ENCODE data around the gene GLTP.

GLTP gene

DNA sequence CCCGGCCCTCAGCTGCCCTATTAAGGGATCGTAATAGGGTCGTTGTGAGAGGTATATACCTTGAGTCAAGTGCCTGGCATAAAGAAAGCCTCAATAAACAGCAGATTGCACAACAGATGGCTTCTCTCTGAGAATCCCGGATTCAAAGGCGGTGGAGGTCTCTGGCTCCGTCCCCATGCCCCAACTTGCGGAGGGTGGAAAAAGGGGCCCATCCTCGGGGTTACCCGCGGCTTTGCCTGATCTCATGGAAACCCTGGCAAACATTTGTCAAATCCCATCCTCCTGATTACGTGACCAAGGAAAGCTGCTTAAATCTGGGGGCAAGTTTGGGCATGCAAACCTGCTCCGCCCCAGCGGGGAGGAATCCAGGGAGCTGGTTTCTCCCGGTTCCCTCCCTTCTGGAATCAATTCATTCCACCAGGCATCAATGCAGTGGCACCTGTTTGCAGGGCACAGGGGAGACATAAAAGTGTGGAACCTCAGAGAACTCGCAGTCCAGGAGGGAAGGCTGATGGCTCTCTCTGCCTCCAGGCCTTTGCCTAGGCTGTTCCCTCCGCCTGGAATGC lies 59.4 kb downstream of the GLTP start:
- DNase-seq (ENCODE audit: low spot score), result no peak

GRCh38 chr12:109818905-109819500 lies 61.3 kb downstream of the GLTP start:
- peak; percentile 91 for DNase-seq (ENCODE audit: low spot score)

- no peak for DNase-seq (ENCODE audit: low spot score)
Observed at GRCh38 chr12:109818253-109818652, 62.1 kb downstream of the GLTP start.

DNA sequence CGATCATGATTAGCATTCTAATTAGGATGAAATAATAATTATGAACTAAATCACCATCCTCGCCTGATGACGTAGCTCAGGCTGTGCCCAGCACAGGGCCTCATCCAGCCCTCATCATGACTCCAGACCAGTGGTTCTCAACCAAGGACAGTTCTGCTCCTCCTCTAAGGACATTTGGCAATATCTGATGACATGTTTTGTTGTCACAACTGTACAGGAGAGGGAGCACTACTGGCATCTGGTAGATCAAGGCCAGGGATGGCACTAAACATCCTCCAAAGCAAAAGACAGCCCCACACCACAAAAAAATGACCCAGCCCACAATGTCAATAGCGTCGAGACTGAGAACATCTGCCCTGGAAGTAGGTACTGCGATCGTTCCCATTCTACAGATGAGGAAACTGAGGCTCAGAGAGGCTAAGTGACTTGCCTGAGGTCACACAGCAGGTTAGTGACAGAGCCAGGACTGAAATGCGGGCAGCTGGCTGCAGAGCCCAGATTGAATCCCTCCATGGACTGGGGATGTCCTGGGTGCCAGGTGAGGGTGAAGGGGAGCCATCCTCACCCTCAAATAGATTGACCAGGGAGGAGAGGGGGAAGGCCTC lies 62.6 kb downstream of the GLTP start:
- no peak for DNase-seq (ENCODE audit: low spot score)

- DNase-seq (ENCODE audit: low spot score), result no peak
Observed at GRCh38 chr12:109816870-109817269, 63.5 kb downstream of the GLTP start.

DNA sequence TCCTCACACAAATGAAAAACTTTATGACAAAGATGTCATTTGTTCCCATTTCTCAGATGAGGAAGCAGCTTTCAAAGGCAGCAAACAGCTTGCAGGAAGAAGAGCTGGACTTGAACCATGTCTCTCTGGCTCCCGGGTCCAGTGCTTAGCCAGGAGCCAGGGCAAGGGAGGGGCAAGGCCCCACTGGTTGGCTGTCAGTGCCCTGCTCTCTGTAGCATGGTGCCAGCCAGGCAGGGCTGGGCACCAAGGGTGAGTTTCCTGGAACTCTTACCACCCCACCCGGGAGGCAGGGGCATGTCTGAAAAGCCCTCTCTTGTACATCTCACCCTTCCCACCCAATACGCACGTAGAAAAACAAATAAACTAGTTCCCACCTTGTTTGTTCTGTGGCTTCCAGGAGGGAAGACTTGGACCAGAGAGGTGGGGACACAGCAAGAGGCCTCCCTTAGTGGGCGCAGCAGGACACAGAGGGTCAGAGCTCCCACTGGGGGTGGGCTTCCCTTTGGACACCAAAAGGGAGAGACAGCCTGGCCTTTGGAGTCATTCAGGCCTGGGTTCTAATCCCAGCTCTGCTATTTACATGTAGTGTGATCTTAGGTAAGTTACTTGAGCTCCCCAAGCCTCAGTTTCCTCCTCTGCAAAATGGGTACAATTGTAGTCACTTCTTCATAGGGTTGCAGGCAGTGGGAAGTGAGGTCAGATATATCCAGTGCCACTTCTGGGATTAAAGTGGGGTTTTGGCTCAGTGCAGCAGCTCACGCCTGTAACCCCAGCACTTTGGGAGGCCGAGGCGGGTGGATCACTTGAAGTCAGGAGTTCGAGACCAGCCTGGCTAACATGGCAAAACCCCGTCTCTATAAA lies 64.4 kb downstream of the GLTP start:
- DNase-seq (ENCODE audit: low spot score), result no peak

- no peak for DNase-seq (ENCODE audit: low spot score)
Observed at GRCh38 chr12:109815225-109815624, 65.1 kb downstream of the GLTP start.

DNA sequence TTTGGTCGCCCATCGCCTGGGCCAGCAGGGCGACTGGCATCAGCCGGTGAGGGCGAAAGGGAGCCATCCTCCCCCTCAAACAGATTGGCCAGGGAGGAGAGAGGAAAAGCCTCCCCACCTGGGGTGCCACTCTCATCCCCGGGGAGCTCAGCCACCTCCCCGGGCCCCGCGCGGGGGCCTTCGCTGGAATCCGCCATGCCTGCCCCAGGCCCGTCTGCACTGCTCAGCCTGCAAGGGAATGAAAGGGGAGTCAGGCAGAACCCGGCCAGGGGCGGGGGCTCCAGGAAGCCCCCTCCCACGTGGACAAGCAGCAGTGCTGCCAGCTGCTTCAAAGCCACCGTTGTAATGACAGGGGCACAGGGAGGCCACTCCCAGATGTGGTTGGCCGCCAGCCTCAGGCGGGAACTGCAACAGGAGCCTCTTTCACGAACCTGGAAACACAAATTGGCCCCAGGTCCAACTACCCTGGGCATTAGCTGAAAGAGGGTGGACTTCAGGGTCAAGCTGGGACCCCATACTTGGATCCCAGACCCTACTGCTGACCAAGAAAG lies 65.7 kb downstream of the GLTP start:
- no peak for DNase-seq (ENCODE audit: low spot score)

DNA sequence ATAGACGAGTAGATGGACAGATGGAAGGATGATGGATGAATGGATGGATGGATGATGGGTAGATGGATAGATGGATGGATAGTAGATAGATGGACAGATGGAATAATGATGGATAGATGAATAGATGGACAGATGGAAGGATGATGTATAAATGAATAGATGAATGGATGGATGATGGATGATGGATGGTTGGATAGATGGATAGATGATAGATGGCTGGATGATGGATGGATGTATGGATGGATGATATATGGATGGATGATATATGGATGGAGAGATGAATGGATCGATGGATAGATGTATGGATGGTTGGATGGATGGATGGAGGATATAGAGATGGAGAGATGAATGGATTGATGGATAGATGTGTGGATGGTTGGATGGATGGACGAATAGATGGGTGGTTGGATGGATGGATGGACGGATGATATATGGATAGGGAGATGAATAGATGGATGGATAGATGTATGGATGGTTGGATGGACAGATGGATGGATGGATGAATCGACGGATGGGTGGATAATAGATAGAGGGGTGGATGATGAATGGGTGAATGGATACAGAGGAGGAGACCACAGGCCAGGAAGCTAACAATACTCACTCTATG lies 66.4 kb downstream of the GLTP start:
- DNase-seq (ENCODE audit: low spot score), result no peak

DNA sequence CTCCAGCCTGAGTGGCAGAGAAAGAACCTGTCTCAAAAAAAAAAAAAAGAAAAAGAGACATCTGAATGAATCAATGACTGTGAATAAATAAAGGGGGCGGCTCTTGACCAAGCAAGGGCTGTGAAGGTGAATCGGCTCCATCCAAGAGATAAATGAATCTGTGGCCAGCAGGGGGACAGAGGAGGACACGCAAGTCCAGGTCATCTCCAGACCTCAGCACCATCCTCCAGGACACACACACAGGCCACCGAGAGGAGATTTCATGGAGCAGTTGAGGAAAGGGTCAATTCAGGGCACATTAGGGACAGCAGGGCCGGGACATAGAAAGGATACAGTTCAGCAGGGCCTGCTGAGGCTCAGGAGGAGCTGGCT lies 68.7 kb downstream of the GLTP start:
- no peak for DNase-seq (ENCODE audit: low spot score)

DNA sequence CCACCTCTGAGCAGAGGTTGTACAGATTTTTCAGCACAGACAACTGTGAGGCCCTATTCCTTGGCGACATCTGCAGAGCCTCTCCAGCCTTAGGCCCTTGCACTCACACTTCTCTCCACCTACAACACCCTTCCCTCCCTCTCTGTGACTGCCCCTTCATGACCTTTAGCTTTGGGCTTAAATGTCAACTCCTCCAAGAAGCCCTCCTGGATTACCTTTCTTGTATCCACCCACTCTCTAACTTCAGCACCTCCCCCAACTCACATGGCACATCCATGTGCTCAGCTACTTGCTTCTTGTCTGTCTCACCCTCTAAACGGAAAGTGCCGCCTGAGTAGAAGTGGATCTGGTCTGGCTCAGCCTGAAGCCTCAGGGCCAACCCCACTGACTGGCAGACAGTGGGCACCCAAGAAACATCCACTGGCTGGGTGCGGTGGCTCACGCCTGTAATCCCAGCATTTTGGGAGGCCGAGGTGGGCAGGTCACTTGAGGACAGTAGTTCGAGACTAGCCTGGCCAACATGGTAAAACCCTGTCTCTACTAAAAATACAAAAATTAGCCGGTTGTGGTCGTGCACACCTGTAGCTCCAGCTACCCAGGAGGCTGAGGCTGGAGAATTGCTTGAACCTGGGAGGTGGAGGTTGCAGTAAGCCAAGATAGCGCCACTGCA lies 69.3 kb downstream of the GLTP start:
- DNase-seq (ENCODE audit: low spot score), result no peak

- DNase-seq (ENCODE audit: low spot score), result no peak
Observed at GRCh38 chr12:109808876-109809646, 71.3 kb downstream of the GLTP start.

DNA sequence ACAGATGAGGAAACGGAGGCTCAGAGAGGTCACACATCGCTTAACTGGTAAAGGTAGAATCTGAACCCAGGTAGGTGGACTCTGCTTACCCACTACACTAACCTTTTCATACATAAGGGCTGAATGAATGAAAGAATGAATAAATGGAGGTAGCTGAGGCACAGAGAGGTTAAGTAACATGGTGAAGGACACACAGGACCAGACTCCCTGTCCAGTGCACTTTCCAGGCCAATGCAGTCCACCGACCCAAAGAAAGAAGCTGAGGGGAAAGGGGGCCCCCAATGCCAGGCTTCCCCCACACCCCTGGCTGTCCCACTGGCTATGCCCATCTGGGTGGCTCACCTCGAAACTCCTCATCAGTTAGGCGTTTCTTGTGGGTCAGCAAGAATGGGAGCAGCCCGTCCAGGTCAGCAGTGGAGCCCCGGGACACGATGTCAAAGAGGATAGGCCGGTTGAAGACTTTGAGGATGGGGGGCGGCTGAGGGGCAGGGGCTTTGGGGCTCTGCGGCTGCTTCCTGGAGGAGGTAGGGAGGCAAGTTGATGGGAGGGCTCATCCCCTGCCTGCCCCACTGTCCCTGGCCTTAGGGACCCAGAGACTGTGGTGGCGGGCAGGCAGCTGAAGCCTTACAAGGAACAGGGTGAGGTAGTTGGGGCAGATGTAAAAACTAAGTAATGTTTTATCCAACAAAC lies 72.2 kb downstream of the GLTP start:
- no peak for DNase-seq (ENCODE audit: low spot score)

- peak; percentile 91 for DNase-seq (ENCODE audit: low spot score)
Observed at GRCh38 chr12:109804820-109805761, 75.2 kb downstream of the GLTP start.

DNA sequence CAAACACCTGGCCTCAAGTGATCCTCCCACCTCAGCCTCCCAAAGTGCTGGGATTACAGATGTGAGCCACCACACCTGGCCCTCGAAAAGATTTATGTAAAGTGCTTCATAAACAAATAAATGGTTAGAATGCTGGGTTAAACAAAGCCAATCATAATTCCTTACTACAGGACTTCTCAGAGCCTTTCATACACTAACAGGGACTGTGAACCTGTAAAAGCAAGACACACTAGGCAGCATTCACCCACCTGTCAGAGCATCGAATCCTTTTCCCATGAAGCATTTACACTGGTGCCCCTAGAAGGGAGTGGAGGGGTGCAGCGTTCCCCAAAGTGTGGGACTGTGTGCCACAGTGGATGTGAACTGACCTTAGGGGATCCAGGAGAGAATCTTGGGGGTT lies 76.7 kb downstream of the GLTP start:
- DNase-seq (ENCODE audit: low spot score), result no peak

- no peak for DNase-seq (ENCODE audit: low spot score)
Observed at GRCh38 chr12:109802828-109803227, 77.5 kb downstream of the GLTP start.
